T-cell (primary cell): Measurements from ENCODE around the gene MRTFA. TPM values are rescaled to one million over a fixed set of nuclear protein-coding genes. Genes with fewer than 3 reads are reported as not detected.
A peak's percentile ranks its signal among the peaks of the same experiment; 100 is the strongest.

Experiments used
- ATAC-seq, 4 experiments: fragments of 200-7000 bp in 3 of 4; fragments of 150-1000 bp in 1 of 4; cut with Tn5 transposase; replicated peaks in 1 of 4; 1 replicate in 3 of 4; 2 replicates in 1 of 4; pipeline ENCODE4 v1.10.0; 2021; ENCODE audit warnings: moderate library complexity in 3 of 4, mild to moderate bottlenecking in 2 of 4, moderate number of reproducible peaks in 1 of 4
- CTCF ChIA-PET, 2 donors: fragments of 300-600 bp; sonication (Branson Sonifier 250); formaldehyde crosslinking; loops; one replicate each; lab custom pipeline; 2022; ENCODE audit warnings: antibody characterized with exemption in 2 of 2; lab: Charles Lee
- POLR2A ChIA-PET, 2 donors: fragments of 300-600 bp; sonication (Branson Sonifier 250); formaldehyde crosslinking; loops; one replicate each; lab custom pipeline; 2022; ENCODE audit warnings: antibody characterized with exemption in 2 of 2; lab: Charles Lee
- DNase-seq, 35 experiments: peaks; one replicate each; pipeline versions ENCODE4 v3.0.0 to v3.0.0-alpha.2; 2013 to 2023
- H3K27ac ChIP-seq: one replicate; pipeline ENCODE4 v1.5.1; 2013; ENCODE audit warnings: low read length
- H3K27me3 ChIP-seq, 2 experiments: replicated peaks in 1 of 2; 1 replicate in 1 of 2; 2 replicates in 1 of 2; pipeline versions ENCODE4 v1.6.1 to v1.7.0; 2013; ENCODE audit warnings: low read length in 1 of 2, mixed read lengths in 1 of 2; ENCODE audit not compliant: control insufficient read depth in 2 of 2, insufficient read depth in 2 of 2; ENCODE audit errors: extremely low read depth in 1 of 2
- H3K36me3 ChIP-seq, 2 donors: 1 replicate in 1 of 2; 2 replicates in 1 of 2; pipeline versions ENCODE4 v1.6.1 to v1.7.0; 2013; ENCODE audit warnings: low read length in 1 of 2; ENCODE audit not compliant: control insufficient read depth in 2 of 2, insufficient read depth in 1 of 2; ENCODE audit errors: extremely low read depth in 1 of 2
- H3K4me1 ChIP-seq, 2 experiments: 1 replicate in 1 of 2; 2 replicates in 1 of 2; pipeline versions ENCODE4 v1.6.1 to v1.7.0; 2013; ENCODE audit warnings: low read length in 2 of 2, mixed read lengths in 1 of 2; ENCODE audit not compliant: insufficient read depth in 2 of 2, control insufficient read depth in 1 of 2; ENCODE audit errors: extremely low read depth in 1 of 2
- H3K4me3 ChIP-seq, 2 donors: 1 replicate in 1 of 2; 2 replicates in 1 of 2; pipeline versions ENCODE4 v1.5.1 to v1.7.0; 2013; ENCODE audit warnings: mild to moderate bottlenecking in 2 of 2, low read length in 1 of 2, moderate library complexity in 1 of 2; ENCODE audit not compliant: control insufficient read depth in 1 of 2; ENCODE audit errors: extremely low read depth in 1 of 2
- H3K9me3 ChIP-seq: 2 replicates; pipeline ENCODE4 v1.7.0; 2013
- H3K27ac Mint-ChIP-seq, 2 donors: one replicate each; pipeline ENCODE4 v1.8.0; 2020 to 2021; ENCODE audit warnings: mild to moderate bottlenecking in 2 of 2, mixed read lengths in 2 of 2
- H3K27me3 Mint-ChIP-seq, 2 donors: one replicate each; pipeline ENCODE4 v1.8.0; 2021 to 2022; ENCODE audit warnings: mixed read lengths in 2 of 2
- H3K36me3 Mint-ChIP-seq: one replicate; pipeline ENCODE4 v1.8.0; 2021; ENCODE audit warnings: mixed read lengths
- H3K4me1 Mint-ChIP-seq, 3 donors: one replicate each; pipeline ENCODE4 v1.8.0; 2020 to 2022; ENCODE audit warnings: mixed read lengths in 3 of 3, mild to moderate bottlenecking in 1 of 3
- H3K4me3 Mint-ChIP-seq, 3 donors: one replicate each; pipeline ENCODE4 v1.8.0; 2020 to 2022; ENCODE audit warnings: mild to moderate bottlenecking in 3 of 3, mixed read lengths in 3 of 3, moderate library complexity in 3 of 3
- H3K9me3 Mint-ChIP-seq, 3 donors: one replicate each; pipeline ENCODE4 v1.8.0; 2020 to 2022; ENCODE audit warnings: mixed read lengths in 3 of 3
- WGBS: methylation state at CpG from one replicate; pipeline ENCODE4 v1.1.5; 2013; ENCODE audit warnings: missing lambda C conversion rate; ENCODE audit not compliant: insufficient coverage; 5-methylcytosine and 5-hydroxymethylcytosine counted together
- total RNA-seq, 35 experiments: library from RNA in 6 of 35; stranded (reverse) in 6 of 35; fragments of 120-200 nt in 1 of 35; gene quantifications; one replicate each; pipeline versions ENCODE4 v1.2.1 to v1.2.4 and lab custom pipeline; 2013 to 2026

MRTFA gene
- total RNA-seq, 5 donors from 2014 or later (not counting 1 experiment from before 2014, with no cell fraction given), result 81.9 to 118 (median 114) TPM

DNA sequence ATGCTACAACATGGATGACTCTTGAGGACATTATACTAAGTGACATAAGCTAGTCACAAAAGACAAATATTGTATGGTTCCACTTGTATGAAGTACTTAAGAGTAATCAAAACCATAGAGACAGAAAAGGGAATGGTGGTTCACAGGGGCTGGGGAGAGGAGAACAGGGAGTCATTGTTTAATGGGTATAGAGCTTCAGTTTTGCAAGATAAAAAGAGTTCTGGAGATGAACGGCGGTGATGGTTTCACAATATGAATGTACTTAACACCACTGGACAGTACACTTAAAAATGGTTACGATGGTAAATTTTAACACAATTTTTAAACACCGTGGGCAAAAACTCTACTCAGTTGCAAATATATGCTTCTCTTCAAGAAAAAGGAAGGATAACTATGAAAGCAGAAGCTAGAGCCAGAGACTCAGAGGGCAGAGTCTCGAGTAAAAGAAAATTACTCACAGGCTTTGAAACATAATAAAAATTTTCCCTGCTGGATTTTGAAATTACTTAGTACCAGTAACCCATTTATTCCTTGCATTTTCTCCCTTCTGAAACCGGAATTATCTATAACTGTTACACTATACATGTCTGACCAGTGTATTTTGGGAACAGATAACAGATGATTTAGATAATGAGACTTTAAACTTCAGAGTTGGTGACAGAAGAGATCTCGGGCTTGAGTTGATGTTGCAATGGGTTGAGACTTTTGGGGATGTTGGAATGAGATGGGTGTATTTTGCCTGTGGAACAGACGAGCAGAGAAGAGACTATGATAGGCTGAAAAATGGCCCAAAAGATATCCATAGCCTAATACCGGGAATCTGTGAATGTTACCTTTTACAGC, 15.0 kb downstream of the MRTFA start:
- H3K27ac Mint-ChIP-seq, result no peak overlapping the region
- ChIA-PET CTCF (interaction anchor here in 1 of 2 donors (0.6 kb wide), 1 partner anchor 191 kb away, joined by 3 read pairs; no protein-coding TSS in a partner anchor), POLR2A (interaction anchor here in 1 of 2 donors (0.6 kb wide), 1 partner anchor 206 kb away, joined by 5 read pairs; no protein-coding TSS in a partner anchor)
- Histone ChIP-seq H3K27ac (no peak overlapping the region), H3K4me1 (no peaks in the 10 kb centered on the region), H3K4me3 (no peak overlapping the region), H3K9me3 (no peaks in the 10 kb centered on the region), H3K36me3 (no peaks in the 10 kb centered on the region), H3K27me3 (no peaks in the 10 kb centered on the region)
- peaks cover 5 to 16% (median 10%) of the 10 kb centered on the region in 3 donors for H3K9me3 Mint-ChIP-seq
- ATAC-seq (no peak), DNase-seq (no peak)
- no peaks in the 10 kb centered on the region for H3K27me3 Mint-ChIP-seq
- H3K4me3 Mint-ChIP-seq, result no peak overlapping the region
- H3K36me3 Mint-ChIP-seq, result peaks cover 31% of the 10 kb centered on the region
- 97% methylated on average over 3 of the region's 9 CpGs for WGBS
- peaks cover 28 to 35% (median 29%) of the 10 kb centered on the region in 3 donors for H3K4me1 Mint-ChIP-seq

DNA sequence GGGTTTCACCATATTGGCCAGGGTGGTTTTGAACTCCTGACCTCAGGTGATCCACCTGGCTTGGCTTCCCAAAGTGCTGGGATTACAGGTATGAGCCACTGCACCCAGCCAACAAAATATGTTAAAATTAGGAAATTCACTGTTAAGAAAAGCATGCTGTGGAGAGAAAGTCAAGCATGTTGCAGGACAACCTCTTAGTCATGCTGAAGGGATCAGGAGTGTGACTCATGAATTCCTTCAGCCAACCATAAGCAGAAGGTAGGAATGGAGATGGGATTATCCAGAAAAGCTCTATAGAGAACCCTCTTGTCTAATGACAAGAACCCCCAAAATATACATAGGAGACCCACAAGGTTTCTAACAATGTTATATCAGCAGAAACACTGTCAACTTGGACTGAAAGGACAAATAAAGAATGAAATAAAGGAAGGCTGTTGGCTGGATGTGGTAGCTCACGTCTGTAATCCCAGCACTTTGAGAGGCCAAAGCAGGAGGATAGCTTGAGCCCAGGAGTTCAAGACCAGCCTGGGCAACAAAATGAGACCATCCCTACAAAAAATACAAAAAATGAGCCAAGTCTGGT, 16.0 kb downstream of the MRTFA start:
- Histone ChIP-seq H3K27ac (no peak overlapping the region), H3K36me3 (no peaks in the 10 kb centered on the region), H3K4me3 (no peak overlapping the region), H3K27me3 (no peaks in the 10 kb centered on the region), H3K9me3 (no peaks in the 10 kb centered on the region), H3K4me1 (no peaks in the 10 kb centered on the region)
- ChIA-PET CTCF (no interaction called here), POLR2A (no interaction called here)
- WGBS, result no CpG with 5 or more reads among the region's 1 CpG
- no peak for DNase-seq
- no peak overlapping the region for H3K27ac Mint-ChIP-seq
- no peak overlapping the region for H3K4me3 Mint-ChIP-seq
- no peak for ATAC-seq
- peaks cover 5 to 16% (median 10%) of the 10 kb centered on the region in 3 donors for H3K9me3 Mint-ChIP-seq
- H3K36me3 Mint-ChIP-seq, result peaks cover 36% of the 10 kb centered on the region
- H3K27me3 Mint-ChIP-seq, result no peaks in the 10 kb centered on the region
- H3K4me1 Mint-ChIP-seq, result peaks cover 30 to 36% (median 31%) of the 10 kb centered on the region in 3 donors

DNA sequence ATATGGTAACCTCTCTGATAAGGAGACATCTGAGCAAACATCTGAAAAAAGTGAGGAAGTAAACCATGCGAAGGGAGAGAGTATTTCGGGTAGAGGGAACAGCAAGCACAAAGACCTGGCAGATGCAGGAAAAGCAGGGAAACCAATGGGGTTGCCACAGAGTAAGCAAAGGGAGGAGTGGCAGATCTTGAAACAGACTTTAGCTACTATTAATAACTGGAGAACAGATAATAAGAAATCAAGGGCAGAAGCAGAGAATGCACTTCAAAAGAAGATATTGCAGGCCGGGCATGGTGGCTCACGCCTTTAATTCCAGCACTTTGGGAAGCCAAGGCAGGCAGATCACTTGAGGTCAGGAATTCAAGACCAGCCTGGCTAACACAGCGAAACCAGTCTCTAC, 18.1 kb downstream of the MRTFA start:
- H3K36me3 ChIP-seq, result no peaks in the 10 kb centered on the region
- Mint-ChIP-seq H3K36me3 (peaks cover 39% of the 10 kb centered on the region), H3K27ac (peak overlapping the region in 1 of 2 donors; percentile 36), H3K9me3 (peaks cover 5 to 16% (median 10%) of the 10 kb centered on the region in 3 donors), H3K4me3 (no peak overlapping the region), H3K27me3 (no peaks in the 10 kb centered on the region), H3K4me1 (peaks cover 26 to 36% (median 30%) of the 10 kb centered on the region in 3 donors)
- ChIA-PET CTCF (no interaction called here), POLR2A (no interaction called here)
- no peaks in the 10 kb centered on the region for H3K9me3 ChIP-seq
- H3K27me3 ChIP-seq, result no peaks in the 10 kb centered on the region
- H3K27ac ChIP-seq, result no peak overlapping the region
- H3K4me3 ChIP-seq, result no peak overlapping the region
- ATAC-seq, result no peak
- H3K4me1 ChIP-seq, result no peaks in the 10 kb centered on the region
- no peak for DNase-seq
- 94% methylated on average over 3 of the region's 5 CpGs for WGBS

DNA sequence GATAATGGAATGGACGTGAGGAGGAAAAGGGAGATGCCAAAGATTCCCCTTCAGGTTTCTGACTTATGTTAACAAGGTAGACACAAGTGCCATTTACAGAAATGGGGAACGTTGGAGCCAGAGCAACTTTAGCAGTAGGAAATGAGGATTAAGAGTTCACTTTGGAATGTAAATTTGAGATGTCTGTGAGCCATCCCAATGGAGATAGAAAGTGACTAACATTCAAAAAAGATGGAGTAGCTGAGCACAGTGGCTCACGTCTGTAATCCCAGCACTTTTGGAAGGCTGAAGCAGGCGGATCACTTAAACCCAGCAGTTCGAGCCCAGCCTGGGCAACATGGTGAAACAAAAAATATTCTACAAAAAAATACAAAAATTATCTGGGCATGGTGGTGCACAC, 19.9 kb downstream of the MRTFA start:
- peaks cover 37 to 45% (median 44%) of the 10 kb centered on the region in 3 donors for H3K4me1 Mint-ChIP-seq
- ChIA-PET CTCF (no interaction called here), POLR2A (no interaction called here)
- no peak for ATAC-seq
- no peak overlapping the region for H3K27ac Mint-ChIP-seq
- WGBS, result 100% methylated on average over 4 of the region's 5 CpGs
- no peak overlapping the region for H3K27ac ChIP-seq
- no peak overlapping the region for H3K4me3 Mint-ChIP-seq
- no peaks in the 10 kb centered on the region for H3K4me1 ChIP-seq
- H3K27me3 Mint-ChIP-seq, result no peaks in the 10 kb centered on the region
- H3K36me3 ChIP-seq, result no peaks in the 10 kb centered on the region
- no peaks in the 10 kb centered on the region for H3K9me3 ChIP-seq
- H3K36me3 Mint-ChIP-seq, result peaks cover 32% of the 10 kb centered on the region
- H3K27me3 ChIP-seq, result no peaks in the 10 kb centered on the region
- peaks cover 0 to 7% (median 0%) of the 10 kb centered on the region in 3 donors for H3K9me3 Mint-ChIP-seq
- no peak overlapping the region for H3K4me3 ChIP-seq
- DNase-seq, result no peak

DNA sequence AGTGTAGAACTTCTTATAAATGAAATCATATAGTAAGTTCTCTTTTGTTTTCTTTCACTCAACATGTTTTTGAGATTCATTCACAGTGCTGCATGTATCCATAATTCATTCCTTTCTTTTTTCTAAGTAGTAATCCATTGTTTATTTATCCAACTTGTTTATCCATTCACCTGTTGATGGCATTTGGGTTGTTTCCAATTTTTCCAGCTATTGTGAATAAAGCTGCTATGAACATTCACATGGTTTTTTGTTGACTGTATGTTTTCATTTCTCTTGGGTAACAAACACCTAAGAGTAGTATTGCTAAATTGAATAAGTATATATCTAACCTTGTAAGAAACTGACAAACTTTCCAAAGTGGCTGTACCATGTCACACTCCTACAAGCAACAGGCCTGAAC, 23.5 kb downstream of the MRTFA start:
- CTCF ChIA-PET, result no interaction called here
- no peak overlapping the region for H3K27ac Mint-ChIP-seq

DNA sequence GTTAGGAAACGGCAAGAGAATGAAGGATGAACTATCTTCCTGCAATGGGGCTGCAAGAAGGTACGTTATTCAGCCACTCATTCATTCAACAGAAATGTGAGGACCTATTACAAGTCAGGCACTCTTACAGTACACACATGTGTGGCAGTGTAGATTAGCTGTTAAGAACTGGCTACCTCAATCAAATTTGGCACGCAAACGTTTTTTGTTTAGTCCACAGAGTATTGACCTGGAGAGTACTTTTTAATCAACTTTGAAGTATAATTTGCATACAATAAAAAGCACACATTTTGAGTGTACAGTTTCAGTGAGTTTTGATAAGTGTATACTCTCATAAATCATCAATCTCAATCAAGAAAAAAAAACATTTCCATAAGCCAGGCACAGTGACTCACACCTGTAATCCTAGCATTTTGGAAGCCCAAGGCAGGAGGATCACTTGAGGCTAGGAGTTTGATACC, 24.2 kb downstream of the MRTFA start:
- no peak overlapping the region for H3K4me3 ChIP-seq
- Mint-ChIP-seq H3K27ac (no peak overlapping the region), H3K4me1 (peaks cover 47 to 54% (median 50%) of the 10 kb centered on the region in 3 donors), H3K9me3 (no peaks in the 10 kb centered on the region), H3K4me3 (no peak overlapping the region), H3K36me3 (peaks cover 14% of the 10 kb centered on the region), H3K27me3 (no peaks in the 10 kb centered on the region)
- no peaks in the 10 kb centered on the region for H3K9me3 ChIP-seq
- no peak for DNase-seq
- no peaks in the 10 kb centered on the region for H3K27me3 ChIP-seq
- ChIA-PET CTCF (no interaction called here), POLR2A (no interaction called here)
- peaks cover 2 to 4% of the 10 kb centered on the region in 2 experiments for H3K4me1 ChIP-seq
- WGBS, result no CpG with 5 or more reads among the region's 4 CpGs
- no peak overlapping the region for H3K27ac ChIP-seq
- no peaks in the 10 kb centered on the region for H3K36me3 ChIP-seq
- no peak for ATAC-seq

More for the DNA sequence above, 23.5 kb downstream of the MRTFA start:
- POLR2A ChIA-PET, result no interaction called here
- Histone ChIP-seq H3K36me3 (no peaks in the 10 kb centered on the region), H3K4me1 (peaks cover 0 to 3% of the 10 kb centered on the region in 2 experiments), H3K27me3 (no peaks in the 10 kb centered on the region), H3K27ac (no peak overlapping the region), H3K9me3 (no peaks in the 10 kb centered on the region), H3K4me3 (no peak overlapping the region)
- Mint-ChIP-seq H3K4me1 (peaks cover 44 to 50% (median 45%) of the 10 kb centered on the region in 3 donors), H3K36me3 (peaks cover 18% of the 10 kb centered on the region), H3K9me3 (no peaks in the 10 kb centered on the region), H3K27me3 (no peaks in the 10 kb centered on the region), H3K4me3 (no peak overlapping the region)
- DNase-seq, result no peak
- no peak for ATAC-seq
